DOHH2 (cell line): ENCODE data around the gene PRDM16.

ENCODE experiments used
- CTCF ChIP-seq: fragments of 200-600 bp; sonication (generic); IDR thresholded peaks from one replicate; pipeline ENCODE4 v1.5.1; 2014; ENCODE audit warnings: antibody characterized with exemption, mild to moderate bottlenecking, low read depth, low read length; ENCODE audit not compliant: poor library complexity, severe bottlenecking
- EZH2phosphoT487 ChIP-seq: fragments of 200-600 bp; sonication (generic); IDR thresholded peaks from 2 replicates; pipeline ENCODE4 v1.6.1; 2017; ENCODE audit warnings: borderline replicate concordance, mild to moderate bottlenecking, antibody characterized with exemption, low read length, moderate library complexity, mixed read lengths

GRCh38 chr1:3163356-3163755, 94.4 kb downstream of the PRDM16 start:
- TF ChIP-seq CTCF (no peak), EZH2phosphoT487 (no peak)
